Trophoblast cell (in vitro differentiated cells and primary cell): Measurements from ENCODE around the gene MS4A18.

Experiments
- DNase-seq, 2 donors: peaks; one replicate each; pipeline ENCODE4 v3.0.0-alpha.2; 2016
- H2AFZ ChIP-seq: 2 replicates; pipeline ENCODE4 v1.6.1; 2013; ENCODE audit warnings: low read length, moderate library complexity, mild to moderate bottlenecking; ENCODE audit not compliant: insufficient read depth, poor library complexity
- H2AK5ac ChIP-seq: 2 replicates; pipeline ENCODE4 v1.6.1; 2013; ENCODE audit warnings: mild to moderate bottlenecking, low read length
- H2BK120ac ChIP-seq: 2 replicates; pipeline ENCODE4 v1.6.1; 2013; ENCODE audit warnings: low read length, mild to moderate bottlenecking, moderate library complexity; ENCODE audit not compliant: insufficient read depth, poor library complexity
- H2BK12ac ChIP-seq: 2 replicates; pipeline ENCODE4 v1.6.1; 2013; ENCODE audit warnings: mild to moderate bottlenecking, low read length, moderate library complexity
- H2BK5ac ChIP-seq: 2 replicates; pipeline ENCODE4 v1.6.1; 2013; ENCODE audit warnings: low read length, low read depth, moderate library complexity, mild to moderate bottlenecking; ENCODE audit not compliant: poor library complexity
- H3K14ac ChIP-seq: 2 replicates; pipeline ENCODE4 v1.6.1; 2013; ENCODE audit warnings: mild to moderate bottlenecking, low read length
- H3K18ac ChIP-seq: 2 replicates; pipeline ENCODE4 v1.6.1; 2013; ENCODE audit warnings: mild to moderate bottlenecking, low read length
- H3K23ac ChIP-seq: 2 replicates; pipeline ENCODE4 v1.6.1; 2013; ENCODE audit warnings: low read length
- H3K27ac ChIP-seq: 2 replicates; pipeline ENCODE4 v1.5.1; 2013; ENCODE audit warnings: low read depth, mild to moderate bottlenecking, inconsistent platforms, low read length, moderate library complexity
- H3K27me3 ChIP-seq: 2 replicates; pipeline ENCODE4 v1.6.1; 2013; ENCODE audit warnings: inconsistent platforms, mild to moderate bottlenecking, low read length, moderate library complexity; ENCODE audit not compliant: insufficient read depth
- H3K36me3 ChIP-seq, 2 experiments: 1 replicate in 1 of 2; 2 replicates in 1 of 2; pipeline ENCODE4 v1.6.1; 2013; ENCODE audit warnings: low read length in 2 of 2, mild to moderate bottlenecking in 2 of 2, moderate library complexity in 1 of 2; ENCODE audit not compliant: insufficient read depth in 2 of 2, control insufficient read depth in 1 of 2
- H3K4ac ChIP-seq: 2 replicates; pipeline ENCODE4 v1.6.1; 2013; ENCODE audit warnings: low read depth, mild to moderate bottlenecking, low read length, moderate library complexity
- H3K4me1 ChIP-seq, 2 experiments: 1 replicate in 1 of 2; 2 replicates in 1 of 2; pipeline ENCODE4 v1.6.1; 2013; ENCODE audit warnings: low read length in 2 of 2, mild to moderate bottlenecking in 2 of 2, moderate library complexity in 1 of 2; ENCODE audit not compliant: insufficient read depth in 2 of 2, control insufficient read depth in 1 of 2
- H3K4me2 ChIP-seq: 2 replicates; pipeline ENCODE4 v1.6.1; 2013; ENCODE audit warnings: inconsistent platforms, mild to moderate bottlenecking, low read length, moderate library complexity
- H3K4me3 ChIP-seq: 2 replicates; pipeline ENCODE4 v1.5.1; 2013; ENCODE audit warnings: mild to moderate bottlenecking, low read depth, low read length, inconsistent platforms
- H3K79me1 ChIP-seq: one replicate; pipeline ENCODE4 v1.6.1; 2013; ENCODE audit warnings: low read length
- H3K79me2 ChIP-seq: 2 replicates; pipeline ENCODE4 v1.6.1; 2013; ENCODE audit warnings: low read length, mild to moderate bottlenecking; ENCODE audit not compliant: control insufficient read depth, insufficient read depth, poor library complexity
- H3K9ac ChIP-seq: 2 replicates; pipeline ENCODE4 v1.6.1; 2013; ENCODE audit warnings: mild to moderate bottlenecking, low read length
- H3K9me3 ChIP-seq: 2 replicates; pipeline ENCODE4 v1.6.1; 2013; ENCODE audit warnings: low read depth, mild to moderate bottlenecking, control low read depth, inconsistent platforms, low read length; ENCODE audit not compliant: insufficient read depth
- H4K12ac ChIP-seq: 2 replicates; pipeline ENCODE4 v1.6.1; 2013; ENCODE audit warnings: low read depth, mild to moderate bottlenecking, low read length, moderate library complexity
- H4K8ac ChIP-seq: 2 replicates; pipeline ENCODE4 v1.6.1; 2013; ENCODE audit warnings: low read depth, mild to moderate bottlenecking, low read length, moderate library complexity
- H4K91ac ChIP-seq: one replicate; pipeline ENCODE4 v1.6.1; 2013; ENCODE audit warnings: low read depth, mild to moderate bottlenecking, low read length, moderate library complexity
- WGBS: extraction: QIAGEN DNeasy Blood & Tissue Kit; methylation state at CpG from one replicate; pipeline ENCODE4 v1.1.7; 2013; ENCODE audit warnings: missing lambda C conversion rate; ENCODE audit not compliant: insufficient read length, insufficient coverage; ENCODE audit errors: extremely low coverage; 5-methylcytosine and 5-hydroxymethylcytosine counted together

MS4A18 gene

DNA sequence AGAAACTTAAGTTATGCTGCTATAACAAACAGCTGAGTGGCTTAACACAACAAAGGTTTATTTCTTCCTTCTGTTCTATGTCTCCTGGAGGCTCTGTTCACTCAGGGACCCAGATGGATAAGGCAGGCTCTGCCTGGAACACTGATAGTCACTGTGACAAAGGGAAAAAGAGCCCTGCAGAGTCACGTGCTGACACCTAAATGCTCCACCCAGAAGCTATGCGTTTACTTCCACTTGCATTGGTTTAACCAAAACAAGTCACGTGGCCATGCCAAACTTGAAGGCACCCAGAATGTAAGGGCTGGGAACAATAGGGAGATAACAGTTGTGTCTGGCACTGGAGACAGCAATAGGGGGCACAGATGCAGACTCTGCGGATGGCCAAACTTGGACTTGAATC lies 28.8 kb downstream of the MS4A18 start:
- Histone ChIP-seq H2BK5ac (no peak overlapping the region), H2BK120ac (no peak overlapping the region), H3K4me2 (no peak overlapping the region), H3K79me2 (no peaks in the 10 kb centered on the region), H3K9ac (no peak overlapping the region), H2BK12ac (no peak overlapping the region), H3K79me1 (no peaks in the 10 kb centered on the region), H3K4me3 (no peak overlapping the region), H3K27me3 (no peaks in the 10 kb centered on the region), H3K14ac (no peak overlapping the region), H2AFZ (no peak overlapping the region), H3K18ac (no peak overlapping the region), H3K9me3 (no peaks in the 10 kb centered on the region), H3K36me3 (no peaks in the 10 kb centered on the region), H3K27ac (no peak overlapping the region), H3K4ac (no peak overlapping the region), H3K23ac (no peak overlapping the region), H3K4me1 (no peaks in the 10 kb centered on the region), H2AK5ac (no peak overlapping the region), H4K12ac (no peak overlapping the region), H4K8ac (no peak overlapping the region), H4K91ac (no peak overlapping the region)
- WGBS: no CpG with 5 or more reads among the region's 4 CpGs
- no peak for DNase-seq

DNA sequence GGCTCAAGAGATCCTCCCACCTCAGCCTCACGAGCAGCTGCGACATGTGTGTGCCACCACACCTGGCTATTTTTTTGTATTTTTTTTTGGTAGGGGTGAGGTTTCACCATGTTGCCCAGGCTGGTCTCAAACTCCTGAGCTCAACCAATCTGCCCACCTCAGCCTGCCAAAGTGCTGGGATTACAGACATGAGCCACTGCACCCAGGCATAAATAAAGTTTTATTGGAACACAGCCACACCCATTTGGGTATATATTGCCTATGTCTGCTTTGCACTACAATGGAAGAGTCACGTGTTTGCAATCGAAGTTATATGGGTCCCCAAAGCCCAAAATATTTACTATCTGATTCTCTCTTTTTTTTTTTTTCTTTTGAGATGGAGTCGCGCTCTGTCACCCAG lies 30.4 kb downstream of the MS4A18 start:
- no peak overlapping the region for H4K8ac ChIP-seq
- H3K27me3 ChIP-seq: no peaks in the 10 kb centered on the region

DNA sequence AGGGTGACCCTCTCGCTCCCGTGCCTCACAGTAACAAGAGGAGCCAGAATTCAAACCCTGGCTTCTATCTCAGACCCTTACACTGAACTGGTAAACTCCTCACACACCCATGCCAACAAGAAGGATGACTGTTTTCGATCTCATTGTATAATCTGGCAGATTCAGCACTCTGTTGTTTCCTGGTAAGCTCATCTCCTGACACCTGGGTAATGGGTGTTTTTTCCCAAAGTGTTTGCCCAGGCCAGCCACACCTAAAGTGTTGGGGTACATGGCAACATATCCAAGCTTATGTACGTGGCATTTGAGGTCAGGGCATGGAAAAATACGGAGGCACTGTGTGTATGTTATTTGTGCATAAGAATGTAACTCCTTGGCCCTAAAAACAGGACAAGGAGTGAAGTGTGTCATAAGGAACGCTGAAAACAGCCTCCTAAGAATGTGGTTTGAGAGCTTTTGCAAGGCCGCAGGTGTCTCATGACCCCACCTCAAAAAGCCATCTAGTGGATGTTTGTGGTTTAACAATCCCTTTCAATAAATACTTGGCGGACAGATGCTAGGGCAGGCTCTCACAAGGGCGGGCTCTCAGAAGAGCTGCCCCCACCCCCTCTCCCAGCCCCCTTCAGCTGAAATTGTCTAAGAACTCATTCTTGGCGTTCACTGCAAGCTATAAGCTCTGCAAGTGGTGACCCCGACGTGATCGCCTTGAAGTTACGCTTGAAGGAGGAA lies 31.9 kb downstream of the MS4A18 start, which contains the start of gene MS4A15:
Gene MS4A15, plus strand, starts transcription at position 561 of the 726 bp plus-strand sequence. CDS start 6,867 bp downstream, outside the sequence.
- H3K9ac ChIP-seq: no peak within 1 kb of the TSS
- H3K36me3 ChIP-seq: no peaks in the 10 kb centered on the region
- no peaks in the 10 kb centered on the region for H3K79me2 ChIP-seq
- no peak within 1 kb of the TSS for H3K23ac ChIP-seq
- H3K4ac ChIP-seq: no peak within 1 kb of the TSS
- no peak within 1 kb of the TSS for H2BK12ac ChIP-seq
- H3K27me3 ChIP-seq: no peaks in the 10 kb centered on the region
- H3K4me2 ChIP-seq: no peak within 1 kb of the TSS
- peak; percentile 74 to 92 for DNase-seq
- H3K14ac ChIP-seq: no peak within 1 kb of the TSS
- no peak within 1 kb of the TSS for H3K4me3 ChIP-seq
- WGBS: no CpG with 5 or more reads among the region's 14 CpGs
- no peak within 1 kb of the TSS for H2AFZ ChIP-seq
- no peak within 1 kb of the TSS for H2AK5ac ChIP-seq
- H3K9me3 ChIP-seq: no peaks in the 10 kb centered on the region
- no peak within 1 kb of the TSS for H2BK120ac ChIP-seq
- no peaks in the 10 kb centered on the region for H3K4me1 ChIP-seq
- H3K18ac ChIP-seq: no peak within 1 kb of the TSS
- H2BK5ac ChIP-seq: no peak within 1 kb of the TSS
- H3K79me1 ChIP-seq: no peaks in the 10 kb centered on the region
- H4K8ac ChIP-seq: no peak within 1 kb of the TSS
- no peak within 1 kb of the TSS for H4K12ac ChIP-seq
- peak within 1 kb of the TSS; percentile 45 for H4K91ac ChIP-seq
- H3K27ac ChIP-seq: peak within 1 kb of the TSS; percentile 4

More for the DNA sequence above, 30.4 kb downstream of the MS4A18 start:
- Histone ChIP-seq H3K14ac (no peak overlapping the region), H3K79me1 (no peaks in the 10 kb centered on the region), H3K79me2 (no peaks in the 10 kb centered on the region), H2BK5ac (no peak overlapping the region), H3K27ac (no peak overlapping the region), H3K9me3 (no peaks in the 10 kb centered on the region), H3K23ac (no peak overlapping the region), H4K12ac (no peak overlapping the region), H3K4ac (no peak overlapping the region), H2AK5ac (no peak overlapping the region), H3K4me1 (no peaks in the 10 kb centered on the region), H3K4me3 (no peak overlapping the region), H2BK12ac (no peak overlapping the region), H2AFZ (no peak overlapping the region), H3K36me3 (no peaks in the 10 kb centered on the region), H2BK120ac (no peak overlapping the region), H3K4me2 (no peak overlapping the region), H3K9ac (no peak overlapping the region), H3K18ac (no peak overlapping the region), H4K91ac (no peak overlapping the region)
- DNase-seq: no peak
- no CpG with 5 or more reads among the region's 6 CpGs for WGBS

DNA sequence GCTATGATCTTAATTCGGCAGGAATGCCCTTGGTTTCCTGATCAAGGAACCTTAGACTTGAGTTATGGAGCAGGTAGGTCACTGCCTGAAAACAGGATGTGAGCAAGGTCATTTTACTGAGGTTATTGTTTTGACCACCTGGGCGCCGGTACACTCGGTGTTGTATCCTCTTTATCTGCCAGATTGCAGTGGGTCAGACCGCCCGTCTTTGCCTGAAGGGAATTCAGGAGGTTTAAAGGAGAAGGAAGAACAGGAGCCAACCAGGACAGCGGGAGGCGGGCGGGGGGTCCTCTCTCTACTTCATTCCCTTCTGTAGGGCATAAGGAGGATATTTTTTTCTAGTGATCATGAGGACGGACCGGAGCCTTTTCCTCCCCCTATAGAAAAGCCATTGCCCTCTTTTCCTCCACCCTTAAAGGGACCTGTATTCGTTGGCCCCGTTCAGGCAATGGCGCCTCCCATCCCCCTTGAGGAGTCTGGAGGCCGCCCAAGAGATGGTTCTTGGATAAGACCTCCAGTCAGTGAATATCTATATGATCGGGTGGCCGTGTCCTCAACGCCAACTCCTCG lies 32.8 kb downstream of the MS4A18 start:
- no CpG with 5 or more reads among the region's 19 CpGs for WGBS
- Histone ChIP-seq H3K4ac (no peak overlapping the region), H2AFZ (no peak overlapping the region), H4K12ac (no peak overlapping the region), H3K27me3 (no peaks in the 10 kb centered on the region), H2BK5ac (no peak overlapping the region), H3K4me3 (no peak overlapping the region), H2BK120ac (no peak overlapping the region), H3K9me3 (no peaks in the 10 kb centered on the region), H3K79me2 (no peaks in the 10 kb centered on the region), H3K14ac (no peak overlapping the region), H3K23ac (no peak overlapping the region), H3K27ac (no peak overlapping the region), H4K91ac (no peak overlapping the region), H3K18ac (no peak overlapping the region), H3K79me1 (no peaks in the 10 kb centered on the region), H4K8ac (no peak overlapping the region), H3K4me1 (no peaks in the 10 kb centered on the region), H2AK5ac (no peak overlapping the region), H3K4me2 (no peak overlapping the region), H3K9ac (no peak overlapping the region), H2BK12ac (no peak overlapping the region), H3K36me3 (no peaks in the 10 kb centered on the region)
- DNase-seq: no peak
